Measurements from ENCODE around the gene CLPTM1L.

Gene CLPTM1L

GRCh38 chr5:1325191-1325741, 19.6 kb downstream of the CLPTM1L start:
- no peak for DNase-seq

GRCh38 chr5:1324719-1325190, 20.1 kb downstream of the CLPTM1L start:
- no peak for DNase-seq

- no peak for DNase-seq
Observed at GRCh38 chr5:1324301-1324700, 20.6 kb downstream of the CLPTM1L start.

GRCh38 chr5:1323803-1324173, 21.1 kb downstream of the CLPTM1L start:
- no peak for DNase-seq

GRCh38 chr5:1322955-1323802, 21.7 kb downstream of the CLPTM1L start:
- no peak for DNase-seq

- DNase-seq = no peak
Observed at GRCh38 chr5:1322036-1322900, 22.6 kb downstream of the CLPTM1L start.

GRCh38 chr5:1321576-1321975, 23.3 kb downstream of the CLPTM1L start:
- no peak for DNase-seq

GRCh38 chr5:1320436-1321344, 24.2 kb downstream of the CLPTM1L start:
- DNase-seq = no peak

GRCh38 chr5:1319436-1320256, 25.3 kb downstream of the CLPTM1L start:
- DNase-seq = no peak

- DNase-seq = no peak
Observed at GRCh38 chr5:1318659-1319251, 26.1 kb downstream of the CLPTM1L start.

GRCh38 chr5:1317921-1318565, 26.9 kb downstream of the CLPTM1L start:
- no peak for DNase-seq

GRCh38 chr5:1316588-1317340, 28.1 kb downstream of the CLPTM1L start:
- no peak for DNase-seq

- peak; percentile 95 for DNase-seq
Observed at GRCh38 chr5:1315709-1316587, 29.0 kb downstream of the CLPTM1L start.

- no peak for DNase-seq
Observed at GRCh38 chr5:1315018-1315708, 29.7 kb downstream of the CLPTM1L start.

- no peak for DNase-seq
Observed at GRCh38 chr5:1314564-1314982, 30.3 kb downstream of the CLPTM1L start.

- no peak for DNase-seq
Observed at GRCh38 chr5:1312993-1313833, 31.7 kb downstream of the CLPTM1L start.

GRCh38 chr5:1312206-1312605, 32.7 kb downstream of the CLPTM1L start:
- no peak for DNase-seq
